MM.1S (cell line): ENCODE data around the gene PLXDC2.

Experiments
- CTCF ChIP-seq: fragments of 300-600 bp; sonication (generic); IDR thresholded peaks from 2 replicates; pipeline ENCODE4 v1.5.1; 2016; ENCODE audit warnings: antibody characterized with exemption, low read length, mixed read lengths
- EZH2 ChIP-seq: fragments of 300-600 bp; sonication (generic); optimal IDR thresholded peaks from 2 replicates; pipeline ENCODE3; 2017; ENCODE audit warnings: low read depth, mild to moderate bottlenecking, antibody characterized with exemption, low read length, mixed read lengths
- EZH2phosphoT487 ChIP-seq: fragments of 300-600 bp; sonication (generic); IDR thresholded peaks from 2 replicates; pipeline ENCODE4 v1.6.1; 2018; ENCODE audit warnings: antibody characterized with exemption, low read length

GRCh38 chr10:19788902-19789301, 27.3 kb upstream of the PLXDC2 start:
- TF ChIP-seq CTCF (no peak), EZH2phosphoT487 (no peak), EZH2 (no peak)
